Measurements from ENCODE around the gene NDUFB11. TPM values are rescaled to one million over a fixed set of nuclear protein-coding genes. Genes with fewer than 3 reads are reported as not detected.
A peak's percentile ranks its signal among the peaks of the same experiment; 100 is the strongest.

Gene NDUFB11
- total and polyA plus RNA-seq, 8 donors: 45.3 to 408 (median 94.3) TPM

DNA sequence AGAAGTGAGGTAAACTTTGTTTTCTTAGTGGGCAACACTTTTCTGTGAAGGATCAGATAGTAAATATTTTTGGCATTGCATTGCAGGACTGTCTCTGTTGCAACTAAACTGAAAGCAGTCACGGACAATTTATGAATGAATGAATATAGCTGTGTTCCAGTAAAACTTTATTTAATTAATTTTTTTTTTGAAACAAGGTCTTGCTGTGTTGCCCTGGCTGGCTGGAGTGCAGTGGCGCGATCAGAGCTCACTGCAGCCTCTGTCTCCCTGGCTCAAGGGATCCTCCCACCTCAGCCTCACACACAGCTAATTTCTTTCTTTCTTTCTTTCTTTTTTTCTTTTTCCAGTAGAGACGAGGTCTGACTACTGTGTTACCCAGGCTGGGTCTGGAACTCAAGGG lies 16.3 kb upstream of the NDUFB11 start:
- Histone ChIP-seq H3K9me3 (peaks cover 0 to 19% (median 9%) of the 10 kb centered on the region in 4 donors), H3K4me1 (no peaks in the 10 kb centered on the region), H3K27ac (no peak overlapping the region), H3K27me3 (peaks cover 0 to 8% (median 0%) of the 10 kb centered on the region in 3 donors), H3K36me3 (peaks cover 0 to 24% (median 16%) of the 10 kb centered on the region in 4 donors), H3K4me3 (no peak overlapping the region)
- no peak for TF ChIP-seq CTCF (IDR thresholded peaks at IDR 0.05)
- TF ChIP-seq EP300 (IDR thresholded peaks at IDR 0.05): no peak
- TF ChIP-seq POLR2A (IDR thresholded peaks at IDR 0.05): no peak
- TF ChIP-seq POLR2AphosphoS5 (IDR thresholded peaks at IDR 0.05): no peak
- intact Hi-C loops (cut with DNase I; ENCODE audit: low total_unique reads): no loop called here
- 71 to 88% (median 83%) methylated on average over 4 of the region's 4 CpGs for WGBS, 5 donors
- DNase-seq: no peak

DNA sequence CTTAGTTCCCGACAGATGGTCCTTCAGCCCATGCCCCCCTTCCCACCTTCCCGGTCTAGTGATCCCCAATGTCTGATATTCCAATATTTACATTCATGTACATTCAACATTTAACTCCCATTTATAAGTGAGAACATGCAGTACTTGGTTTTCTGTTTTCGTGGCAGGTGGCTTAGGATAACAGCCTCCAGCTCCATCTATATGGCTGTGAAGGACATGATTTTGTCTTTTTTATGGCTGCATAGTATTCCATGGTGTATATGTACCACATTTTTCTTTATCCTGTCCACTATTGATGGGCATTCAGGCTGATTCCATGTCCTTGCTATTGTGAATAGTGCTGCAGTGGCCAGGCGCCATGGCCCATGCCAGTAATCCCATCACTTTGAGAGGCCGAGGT lies 14.3 kb upstream of the NDUFB11 start:
- no peak for TF ChIP-seq CTCF (IDR thresholded peaks at IDR 0.05)
- no peak for TF ChIP-seq EP300 (IDR thresholded peaks at IDR 0.05)
- TF ChIP-seq POLR2A (IDR thresholded peaks at IDR 0.05): no peak
- TF ChIP-seq POLR2AphosphoS5 (IDR thresholded peaks at IDR 0.05): no peak
- 91 to 98% (median 97%) methylated on average over 5 of the region's 5 CpGs for WGBS, 5 donors
- H3K27ac ChIP-seq: no peak overlapping the region

GRCh38 chrX:47158131-47158530 lies 13.6 kb upstream of the NDUFB11 start:
- H3K36me3 ChIP-seq: peaks cover 0 to 31% (median 25%) of the 10 kb centered on the region in 4 donors
- H3K4me1 ChIP-seq: no peaks in the 10 kb centered on the region
- DNase-seq: peak in 1 of 2 donors; percentile 8
- peaks cover 0 to 7% (median 3%) of the 10 kb centered on the region in 4 donors for H3K9me3 ChIP-seq
- no peak overlapping the region for H3K27ac ChIP-seq
- intact Hi-C loops (cut with DNase I; ENCODE audit: low total_unique reads): no loop called here
- peaks cover 0 to 8% (median 0%) of the 10 kb centered on the region in 3 donors for H3K27me3 ChIP-seq
- no peak for TF ChIP-seq CTCF (IDR thresholded peaks at IDR 0.05)
- no peak for TF ChIP-seq EP300 (IDR thresholded peaks at IDR 0.05)
- no peak overlapping the region for H3K4me3 ChIP-seq
- 92 to 100% (median 96%) methylated on average over 1 to 16 of the region's 16 CpGs for WGBS, 5 donors

More for the DNA sequence above, 14.3 kb upstream of the NDUFB11 start:
- peaks cover 0 to 8% (median 3%) of the 10 kb centered on the region in 4 donors for H3K9me3 ChIP-seq
- DNase-seq: peak in 1 of 2 donors; percentile 14
- intact Hi-C loops (cut with DNase I; ENCODE audit: low total_unique reads): no loop called here
- H3K36me3 ChIP-seq: peaks cover 0 to 31% (median 25%) of the 10 kb centered on the region in 4 donors
- H3K4me1 ChIP-seq: no peaks in the 10 kb centered on the region
- peaks cover 0 to 8% (median 0%) of the 10 kb centered on the region in 3 donors for H3K27me3 ChIP-seq
- H3K4me3 ChIP-seq: no peak overlapping the region

DNA sequence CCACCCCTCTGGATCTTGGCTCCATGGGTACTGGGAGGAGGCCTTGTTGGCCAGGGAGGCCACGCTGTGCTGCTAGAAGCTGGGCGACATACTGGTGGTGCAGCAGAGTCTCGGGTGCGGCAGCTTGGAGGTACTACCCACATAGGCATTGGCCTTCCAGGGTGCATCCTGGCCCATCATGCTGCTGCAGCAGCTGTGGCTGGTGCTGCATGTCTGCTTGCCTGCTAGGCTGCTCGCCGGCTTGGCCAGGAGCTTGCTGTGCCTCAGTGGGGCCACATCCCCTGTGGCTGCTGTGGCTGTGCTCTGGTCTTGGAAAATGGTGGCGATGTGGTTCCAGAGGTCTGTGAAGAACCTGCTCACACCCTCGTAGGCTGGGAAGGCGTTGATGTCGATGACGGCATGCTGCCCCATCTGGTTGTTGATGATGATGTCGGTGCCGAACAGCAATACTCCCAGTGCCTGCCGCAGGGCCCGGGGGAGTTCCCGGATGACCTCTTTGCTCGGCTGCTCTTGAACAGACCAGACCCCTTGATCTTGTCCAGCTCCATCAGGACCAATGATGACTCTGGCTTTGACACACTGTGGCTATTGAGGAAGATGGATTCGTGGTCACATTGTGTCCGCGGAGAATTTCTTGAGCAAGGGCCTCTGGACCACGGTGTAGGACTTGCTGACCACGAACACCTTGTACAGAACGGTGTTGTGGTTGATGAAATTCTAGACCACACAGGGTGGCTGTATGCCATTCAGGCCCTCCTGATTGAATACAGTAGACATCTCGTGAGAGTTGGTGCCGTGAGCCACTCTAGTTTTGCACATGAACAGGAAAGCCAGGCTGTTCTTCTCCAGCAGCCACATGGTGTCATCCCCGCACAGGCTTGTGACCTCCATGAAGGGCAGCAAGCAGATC lies 12.4 kb upstream of the NDUFB11 start:
- 91 to 97% (median 94%) methylated on average over 23 to 26 of the region's 26 CpGs; no CpG with 5 or more reads in 1 of the 5 donors for WGBS, 5 donors
- H3K4me1 ChIP-seq: peaks cover 0 to 3% (median 0%) of the 10 kb centered on the region in 4 donors
- peaks cover 0 to 8% (median 0%) of the 10 kb centered on the region in 3 donors for H3K27me3 ChIP-seq
- intact Hi-C loops (cut with DNase I; ENCODE audit: low total_unique reads): no loop called here
- H3K4me3 ChIP-seq: no peak overlapping the region
- H3K27ac ChIP-seq: no peak overlapping the region
- peak in 1 of 2 donors; percentile 13 for DNase-seq
- TF ChIP-seq EP300 (IDR thresholded peaks at IDR 0.05): no peak
- no peak for TF ChIP-seq POLR2A (IDR thresholded peaks at IDR 0.05)
- peaks cover 0 to 7% (median 3%) of the 10 kb centered on the region in 4 donors for H3K9me3 ChIP-seq
- H3K36me3 ChIP-seq: peaks cover 0 to 29% (median 24%) of the 10 kb centered on the region in 4 donors
